Left lung (tissue), 10 donors: ENCODE measurements around the gene RABGAP1L. TPM values are rescaled to one million over a fixed set of nuclear protein-coding genes. Genes with fewer than 3 reads are reported as not detected.

ENCODE experiments used
- ATAC-seq: fragments of 200-7000 bp; cut with Tn5 transposase; one replicate; pipeline ENCODE4 v1.9.1; 2020; ENCODE audit warnings: moderate library complexity
- DNase-seq, 4 donors: peaks; one replicate each; pipeline ENCODE4 v3.0.0-alpha.2; 2013 to 2020
- H3K27ac ChIP-seq, 2 donors: fragments of 200-600 bp; sonication (generic) in 1 of 2; one replicate each; pipeline versions ENCODE4 v1.5.0 to v1.8.0; 2020 to 2021
- H3K27me3 ChIP-seq, 2 donors: fragments of 200-600 bp; sonication (generic) in 1 of 2; one replicate each; pipeline versions ENCODE4 v1.5.0 to v1.8.0; 2020 to 2021
- H3K36me3 ChIP-seq, 2 donors: fragments of 200-600 bp; sonication (generic) in 1 of 2; one replicate each; pipeline versions ENCODE4 v1.5.0 to v1.8.0; 2020 to 2021
- H3K4me1 ChIP-seq, 2 donors: fragments of 200-600 bp; one replicate each; pipeline ENCODE4 v1.8.0; 2021
- H3K4me3 ChIP-seq, 2 donors: fragments of 200-600 bp; sonication (generic) in 1 of 2; one replicate each; pipeline versions ENCODE4 v1.5.0 to v1.8.0; 2020 to 2021; ENCODE audit warnings: mild to moderate bottlenecking in 1 of 2
- H3K9me3 ChIP-seq, 2 donors: fragments of 200-600 bp; sonication (generic) in 1 of 2; one replicate each; pipeline versions ENCODE4 v1.5.0 to v1.8.0; 2020 to 2021
- CTCF ChIP-seq, 2 donors: fragments of 200-600 bp; sonication (generic) in 1 of 2; IDR thresholded peaks; one replicate each; pipeline versions ENCODE4 v1.5.0 to v1.8.0; 2021; ENCODE audit warnings: antibody characterized with exemption in 2 of 2
- intact Hi-C, 2 donors: fragments of 100-400 bp; cut with DNase I; formaldehyde crosslinking; loops; one replicate each; pipeline versions ENCODE4 v1.11.2 to v1.14.2; 2022
- polyA plus RNA-seq, 6 donors: library from polyadenylated mRNA; unstranded; fragments of 120-200 nt; gene quantifications; one replicate each; pipeline ENCODE4 v1.2.1, GENCODE V29; 2013; ENCODE audit not compliant: insufficient read length in 6 of 6
- total RNA-seq, 2 donors: library from RNA; stranded (reverse); fragmentation: NEBNext Ultra II Directional; extraction: Animal tissue kit (Norgen Biotek cat#: 25700); gene quantifications; one replicate each; pipeline ENCODE4 v1.2.1, GENCODE V29; 2021
- donor health status: DM: no; HTN: yes; CAD: no.
- donor health status: DM: no; HTN: no; CAD: no.

Gene RABGAP1L
- total and polyA plus RNA-seq, 8 donors, result 40.3 to 67.3 (median 51.4) TPM

- Histone ChIP-seq H3K9me3 (no peaks in the 10 kb centered on the region), H3K4me3 (no peak overlapping the region), H3K27ac (no peak overlapping the region), H3K27me3 (no peaks in the 10 kb centered on the region), H3K4me1 (peaks cover 5 to 12% of the 10 kb centered on the region in 2 donors), H3K36me3 (no peaks in the 10 kb centered on the region)
- ATAC-seq (no peak), DNase-seq (no peak)
- intact Hi-C loops, result no loop called here
- no peak for TF ChIP-seq CTCF (IDR thresholded peaks at IDR 0.05)
These were observed 835.8 kb downstream of the RABGAP1L start for GRCh38 chr1:174995121-174995520.

GRCh38 chr1:174995916-174996315 lies 836.6 kb downstream of the RABGAP1L start:
- ATAC-seq, result no peak
- intact Hi-C loops, result no loop called here
- Histone ChIP-seq H3K9me3 (no peaks in the 10 kb centered on the region), H3K27ac (no peak overlapping the region), H3K4me3 (no peak overlapping the region), H3K27me3 (no peaks in the 10 kb centered on the region), H3K4me1 (peaks cover 5 to 14% of the 10 kb centered on the region in 2 donors), H3K36me3 (no peaks in the 10 kb centered on the region)
- TF ChIP-seq CTCF (IDR thresholded peaks at IDR 0.05), result no peak
- peak in 1 of 4 donors; percentile 26 for DNase-seq

GRCh38 chr1:174996476-174996875 lies 837.2 kb downstream of the RABGAP1L start:
- Histone ChIP-seq H3K4me3 (no peak overlapping the region), H3K36me3 (no peaks in the 10 kb centered on the region), H3K4me1 (peaks cover 9 to 19% of the 10 kb centered on the region in 2 donors), H3K9me3 (no peaks in the 10 kb centered on the region), H3K27me3 (no peaks in the 10 kb centered on the region), H3K27ac (no peak overlapping the region)
- no peak for TF ChIP-seq CTCF (IDR thresholded peaks at IDR 0.05)
- intact Hi-C loops, result no loop called here
- DNase-seq, result no peak
- ATAC-seq, result no peak

- Histone ChIP-seq H3K36me3 (no peaks in the 10 kb centered on the region), H3K9me3 (no peaks in the 10 kb centered on the region), H3K4me1 (peaks cover 12 to 25% of the 10 kb centered on the region in 2 donors), H3K27ac (no peak overlapping the region), H3K4me3 (no peak overlapping the region), H3K27me3 (no peaks in the 10 kb centered on the region)
- intact Hi-C loops, result no loop called here
- TF ChIP-seq CTCF (IDR thresholded peaks at IDR 0.05), result no peak
- DNase-seq (no peak), ATAC-seq (no peak)
These were observed 837.7 kb downstream of the RABGAP1L start for GRCh38 chr1:174997041-174997440.

GRCh38 chr1:174998569-174999215 lies 839.4 kb downstream of the RABGAP1L start:
- intact Hi-C loops, result no loop called here

More at GRCh38 chr1:174998569-174999215, 839.4 kb downstream of the RABGAP1L start:
- Histone ChIP-seq H3K27ac (peak overlapping the region; percentile 99), H3K4me1 (peaks cover 18 to 39% of the 10 kb centered on the region in 2 donors), H3K4me3 (peak overlapping the region; percentile 37 to 91), H3K36me3 (no peaks in the 10 kb centered on the region), H3K9me3 (no peaks in the 10 kb centered on the region), H3K27me3 (no peaks in the 10 kb centered on the region)
- ATAC-seq (peak; percentile 37), DNase-seq (peak in 2 of 4 donors; percentile 26 to 61)
- TF ChIP-seq CTCF (IDR thresholded peaks at IDR 0.05), result peak; percentile 65 to 80
